ENCODE data around the gene STK11.
"Not testable (repeated sequence)": the region's sequence is repeated elsewhere in the genome, so short reads cannot be mapped to it uniquely, and the experiment has no call there.

The STK11 gene

DNA sequence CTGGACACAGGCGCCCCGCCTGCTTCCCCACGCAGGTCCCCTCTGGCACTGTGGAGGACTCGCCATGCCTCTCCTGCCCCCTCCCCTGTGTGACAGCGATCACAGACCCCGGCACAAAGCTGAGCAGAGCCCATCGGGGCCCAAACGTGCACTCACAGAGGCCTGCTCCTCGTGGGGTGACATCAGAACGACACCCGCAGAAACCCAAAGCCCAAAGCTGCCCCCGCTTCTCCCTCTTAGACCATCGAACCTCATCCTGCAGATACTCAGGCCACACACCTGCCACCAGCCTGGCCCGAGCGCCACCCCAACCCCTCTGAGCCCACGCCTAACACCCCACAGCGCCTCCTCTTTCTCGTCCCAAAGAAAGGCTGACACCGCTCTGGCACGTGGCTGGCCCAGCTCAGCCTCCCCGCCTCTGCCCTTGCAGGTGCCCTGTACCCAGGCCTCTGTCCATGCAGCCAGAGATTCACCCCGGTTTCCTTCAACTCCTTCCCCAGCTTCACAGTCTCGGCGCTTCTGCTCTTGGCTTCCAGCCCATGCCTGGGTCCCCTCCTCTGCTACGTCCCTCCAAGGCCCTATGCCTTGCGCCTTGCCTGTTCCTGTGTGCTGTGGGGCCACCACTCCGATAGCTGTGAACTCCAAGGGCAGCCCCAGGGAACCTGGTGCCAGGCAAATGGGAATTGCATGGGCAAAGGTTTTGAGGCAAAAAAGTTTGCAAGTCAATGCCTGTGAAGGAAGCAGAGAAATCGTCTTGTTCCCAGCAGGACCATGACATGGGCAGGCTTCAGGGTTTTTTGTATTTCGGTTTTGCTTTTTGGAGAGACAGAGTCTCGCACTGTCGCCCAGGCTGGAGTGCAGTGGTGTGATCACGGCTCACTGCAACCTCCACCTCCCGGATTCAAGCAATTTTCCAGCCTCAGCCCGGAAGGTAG lies 33.1 kb downstream of the STK11 start:
- DNase-seq: no peak

DNA sequence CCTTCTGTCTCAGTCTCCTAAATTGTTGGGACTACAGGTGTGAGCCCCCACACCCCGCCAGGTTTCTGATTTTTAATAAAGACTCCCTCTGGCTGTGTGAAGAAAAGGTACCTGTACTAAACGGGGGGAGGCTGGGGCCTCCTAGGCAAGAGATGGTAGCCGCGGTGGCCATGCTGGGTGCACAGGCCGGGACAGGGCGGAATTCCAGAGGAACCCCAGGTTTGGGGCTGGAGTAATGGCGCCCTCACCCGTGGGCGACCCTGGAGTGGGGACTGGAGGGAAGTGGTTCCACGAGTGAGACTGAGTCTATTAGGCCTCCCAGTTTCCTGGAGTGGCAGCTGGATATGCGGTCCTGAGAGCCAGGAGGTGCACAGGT lies 33.8 kb downstream of the STK11 start:
- no peak for DNase-seq

DNA sequence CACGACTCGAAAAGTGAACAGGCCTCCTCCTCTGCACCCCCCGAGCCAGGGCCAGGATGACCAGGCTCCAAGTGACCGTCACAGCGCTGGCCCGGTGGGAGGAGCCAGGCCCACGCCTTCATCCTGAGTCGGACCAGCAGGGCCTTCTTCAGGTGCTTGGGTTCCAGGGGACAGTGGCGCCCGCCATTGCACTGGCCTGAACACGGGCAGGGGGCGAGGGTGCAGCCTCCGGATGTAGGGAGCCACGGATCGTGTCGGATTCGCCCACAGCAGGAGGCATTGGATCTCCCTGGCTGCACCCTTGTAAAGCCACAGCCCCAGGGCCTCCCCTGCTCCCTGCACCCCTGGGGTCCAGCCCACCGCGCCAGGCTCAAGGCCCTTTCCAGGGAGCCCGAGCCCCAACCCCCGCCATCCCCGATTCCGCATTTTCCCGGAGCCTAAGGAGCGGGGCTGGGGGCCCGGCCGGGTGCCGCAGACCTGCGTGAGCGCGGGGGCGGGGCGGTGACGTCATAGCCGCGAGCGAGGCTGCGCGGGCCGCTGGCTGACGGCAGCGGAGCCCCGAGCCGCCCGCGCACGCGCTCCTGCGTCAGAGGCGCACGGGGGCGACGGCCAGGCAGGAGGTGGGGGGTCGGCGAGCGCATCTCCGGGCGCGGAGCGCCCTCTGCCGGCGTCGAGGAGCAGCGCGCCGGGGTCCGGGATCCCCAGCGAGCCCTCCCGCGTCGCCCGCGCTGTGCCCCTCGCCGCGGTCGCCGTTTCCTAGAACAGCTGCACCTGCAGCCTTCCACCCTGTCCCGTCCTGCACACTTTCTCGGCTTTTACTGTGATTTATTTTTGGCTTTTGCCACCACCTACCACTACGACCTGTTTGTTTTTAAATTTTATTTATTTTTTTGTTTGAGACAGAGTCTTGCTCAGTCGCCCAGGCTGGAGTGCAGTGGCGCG lies 34.5 kb downstream of the STK11 start:
- DNase-seq: peak; percentile 93

DNA sequence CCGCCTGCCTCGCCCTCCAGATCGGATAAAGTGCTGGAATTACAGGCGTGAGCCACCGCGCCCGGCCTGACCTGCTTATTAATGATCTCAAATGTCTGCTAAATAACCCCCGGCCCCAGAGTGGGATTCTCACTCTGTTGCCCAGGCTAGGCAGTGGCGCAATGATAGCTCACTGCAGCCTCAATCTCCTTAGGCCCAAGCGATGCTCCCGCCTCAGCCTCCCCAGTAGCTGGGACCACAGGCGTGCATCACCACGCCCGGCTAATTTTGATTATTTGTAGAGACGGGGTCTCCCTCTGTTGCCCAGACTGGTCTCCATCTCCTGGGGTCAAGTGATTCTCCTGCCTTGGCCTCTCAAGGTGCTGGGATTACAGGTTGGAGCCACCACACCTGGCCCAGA lies 35.3 kb downstream of the STK11 start:
- no peak for DNase-seq

DNA sequence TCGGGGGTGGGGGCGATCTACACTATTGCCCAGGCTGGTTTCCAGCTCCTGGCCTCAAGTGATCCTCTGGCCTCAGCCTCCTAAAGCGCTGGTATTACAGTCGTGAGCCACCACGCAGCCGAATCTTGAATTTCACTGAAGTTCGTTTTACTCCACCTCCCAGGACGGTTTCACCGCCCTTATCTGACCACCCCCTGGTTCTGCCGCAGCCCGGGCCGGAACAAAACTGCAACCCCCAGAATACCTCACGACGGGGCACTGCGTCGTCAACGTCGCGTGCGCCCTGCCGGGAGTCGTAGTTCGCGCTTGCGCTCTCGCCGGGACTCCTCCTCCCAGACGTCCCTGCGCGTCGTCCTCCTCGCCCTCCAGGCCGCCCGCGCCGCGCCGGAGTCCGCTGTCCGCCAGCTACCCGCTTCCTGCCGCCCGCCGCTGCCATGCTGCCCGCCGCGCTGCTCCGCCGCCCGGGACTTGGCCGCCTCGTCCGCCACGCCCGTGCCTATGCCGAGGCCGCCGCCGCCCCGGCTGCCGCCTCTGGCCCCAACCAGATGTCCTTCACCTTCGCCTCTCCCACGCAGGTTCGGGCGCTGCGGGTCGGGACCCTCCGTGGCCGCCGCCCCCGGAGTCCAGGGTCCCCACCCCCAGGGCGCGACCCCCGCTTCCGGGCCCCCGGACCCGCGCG lies 36.0 kb downstream of the STK11 start, which contains the start of gene ATP5F1D:
TSS of gene ATP5F1D (plus strand) at position 335 of the 679 bp plus-strand sequence. CDS start at position 435, 100 bp downstream.
- DNase-seq: peak; percentile 92

DNA sequence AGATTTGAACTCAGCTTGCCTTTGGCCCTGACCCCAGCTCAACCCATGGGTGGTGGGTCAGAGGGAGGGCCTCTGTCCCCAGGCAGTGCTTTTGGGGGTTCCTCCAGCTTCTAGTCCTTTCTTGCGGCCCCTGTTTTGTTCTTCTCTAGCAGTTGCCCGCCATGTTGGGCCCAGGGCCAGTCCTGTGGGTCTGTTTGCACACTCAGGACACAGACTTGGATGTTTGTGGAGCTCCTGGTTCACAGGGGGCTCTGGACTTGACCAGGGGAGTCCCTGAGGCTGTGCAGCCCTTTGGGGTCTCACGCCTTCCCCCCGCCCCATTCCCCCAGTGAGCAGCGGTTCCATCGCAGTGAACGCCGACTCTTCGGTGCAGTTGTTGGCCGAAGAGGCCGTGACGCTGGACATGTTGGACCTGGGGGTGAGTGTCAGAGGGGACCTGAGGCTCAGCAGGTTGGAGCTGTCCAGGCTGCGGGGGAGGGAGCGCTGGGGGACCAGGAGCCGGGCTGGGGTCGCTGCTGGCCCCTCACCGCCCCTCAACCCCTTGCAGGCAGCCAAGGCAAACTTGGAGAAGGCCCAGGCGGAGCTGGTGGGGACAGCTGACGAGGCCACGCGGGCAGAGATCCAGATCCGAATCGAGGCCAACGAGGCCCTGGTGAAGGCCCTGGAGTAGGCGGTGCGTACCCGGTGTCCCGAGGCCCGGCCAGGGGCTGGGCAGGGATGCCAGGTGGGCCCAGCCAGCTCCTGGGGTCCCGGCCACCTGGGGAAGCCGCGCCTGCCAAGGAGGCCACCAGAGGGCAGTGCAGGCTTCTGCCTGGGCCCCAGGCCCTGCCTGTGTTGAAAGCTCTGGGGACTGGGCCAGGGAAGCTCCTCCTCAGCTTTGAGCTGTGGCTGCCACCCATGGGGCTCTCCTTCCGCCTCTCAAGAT lies 38.5 kb downstream of the STK11 start:
- peak; percentile 87 for DNase-seq

DNA sequence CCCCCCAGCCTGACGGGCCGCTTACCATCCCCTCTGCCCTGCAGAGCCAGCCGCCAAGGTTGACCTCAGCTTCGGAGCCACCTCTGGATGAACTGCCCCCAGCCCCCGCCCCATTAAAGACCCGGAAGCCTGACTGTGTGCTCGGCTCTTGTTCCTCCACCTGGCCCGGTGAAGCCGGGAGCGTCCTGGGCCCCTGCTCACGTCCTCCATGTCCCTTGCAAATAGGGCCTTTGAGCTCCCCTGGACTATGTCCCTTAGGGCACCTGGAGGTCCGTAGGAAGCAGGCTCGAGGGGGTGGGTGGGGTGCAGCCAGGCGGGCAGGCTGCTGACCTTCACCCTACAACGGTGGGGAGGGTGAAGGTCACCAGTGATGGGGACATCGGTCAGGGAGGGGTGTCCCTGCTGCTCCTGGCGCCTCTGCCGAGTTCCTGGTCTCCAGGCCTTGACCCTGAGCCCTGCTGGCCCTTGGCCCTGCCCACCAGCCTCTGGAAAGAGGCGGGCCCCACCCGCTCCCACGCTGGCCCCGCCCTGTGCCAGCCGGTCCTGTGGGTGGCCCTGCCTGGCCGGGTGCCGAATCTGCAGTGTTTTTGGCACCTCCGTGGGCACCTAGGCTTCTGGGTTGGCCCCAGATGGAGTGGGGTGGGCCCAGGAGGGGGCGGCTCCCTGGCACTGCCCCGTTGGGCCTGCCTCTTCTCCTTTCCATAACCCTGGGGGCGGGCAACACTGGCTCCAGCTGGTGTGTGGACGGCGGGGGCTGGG lies 39.3 kb downstream of the STK11 start:
- no peak for DNase-seq

DNA sequence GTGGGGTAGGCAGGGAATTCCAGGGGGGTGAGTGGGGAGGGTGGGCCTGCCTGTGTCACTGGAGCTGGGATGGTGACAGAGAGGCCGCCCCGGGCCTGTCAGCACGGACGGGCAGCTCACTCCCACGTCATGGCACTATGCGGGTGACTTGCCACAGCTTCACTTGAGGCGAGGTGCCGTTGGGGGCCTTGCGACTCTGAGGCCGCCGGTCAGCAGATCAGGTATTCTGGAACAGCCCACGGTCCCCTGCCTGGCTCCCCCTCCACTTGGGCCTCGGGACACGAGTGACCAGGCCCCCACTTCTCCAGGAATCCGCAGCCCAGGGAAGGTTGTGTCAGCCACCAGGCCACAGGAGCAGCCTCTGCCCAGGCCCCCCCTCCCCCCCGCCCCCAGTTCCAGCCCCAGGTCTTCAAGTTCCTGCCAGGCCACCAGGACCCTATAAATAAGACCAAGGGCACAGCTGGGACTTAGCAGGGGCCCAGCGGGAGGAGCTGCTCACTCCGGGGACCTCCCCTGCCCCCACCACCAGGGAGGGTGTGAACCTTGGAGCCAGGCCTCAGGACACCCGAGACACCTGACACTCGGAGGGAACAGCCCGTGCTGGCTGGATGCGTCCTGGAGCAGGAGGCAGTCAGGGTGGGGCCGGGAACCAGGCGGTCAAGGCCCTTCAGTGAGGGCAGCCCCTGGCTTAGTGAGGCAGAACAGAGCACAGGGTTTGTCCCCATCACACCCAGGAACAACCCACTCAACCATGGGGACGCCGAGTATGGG lies 40.1 kb downstream of the STK11 start:
- no peak for DNase-seq

DNA sequence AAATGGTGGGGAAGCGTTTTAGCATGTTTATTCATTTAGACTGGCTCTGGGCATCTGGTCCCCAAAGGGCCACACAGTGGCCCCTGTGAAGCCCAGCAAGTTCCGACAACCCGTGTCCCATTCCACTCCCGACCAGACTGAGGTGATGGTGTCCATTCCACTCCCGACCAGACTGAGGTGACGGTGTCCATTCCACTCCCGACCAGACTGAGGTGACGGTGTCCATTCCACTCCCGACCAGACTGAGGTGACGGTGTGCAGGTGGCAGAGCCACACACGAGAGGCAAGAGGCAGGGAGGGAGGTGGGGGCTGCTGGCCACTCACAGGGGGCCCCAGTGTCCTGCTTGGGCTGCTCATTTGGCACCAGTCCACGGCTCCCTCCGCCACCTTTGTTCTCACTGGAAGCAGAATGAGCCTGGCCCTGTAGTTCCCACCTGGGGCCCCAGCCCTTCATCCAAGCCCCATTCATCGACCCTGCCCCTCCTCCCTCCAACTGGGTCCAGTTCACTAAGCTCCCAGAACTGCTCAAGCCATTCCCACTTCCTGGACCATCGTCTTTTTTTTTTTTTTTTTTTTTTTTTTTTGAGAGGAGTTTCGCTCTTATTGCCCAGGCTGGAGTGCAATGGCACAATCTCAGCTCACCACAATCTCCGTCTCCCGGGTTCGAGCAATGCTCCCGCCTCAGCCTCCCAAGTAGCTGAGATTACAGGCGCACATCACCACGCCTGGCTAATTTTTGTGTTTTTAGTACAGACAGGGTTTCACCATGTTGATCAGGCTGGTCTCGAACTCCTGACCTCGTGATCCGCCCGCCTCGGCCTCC lies 40.9 kb downstream of the STK11 start:
- not testable (repeated sequence) for DNase-seq

DNA sequence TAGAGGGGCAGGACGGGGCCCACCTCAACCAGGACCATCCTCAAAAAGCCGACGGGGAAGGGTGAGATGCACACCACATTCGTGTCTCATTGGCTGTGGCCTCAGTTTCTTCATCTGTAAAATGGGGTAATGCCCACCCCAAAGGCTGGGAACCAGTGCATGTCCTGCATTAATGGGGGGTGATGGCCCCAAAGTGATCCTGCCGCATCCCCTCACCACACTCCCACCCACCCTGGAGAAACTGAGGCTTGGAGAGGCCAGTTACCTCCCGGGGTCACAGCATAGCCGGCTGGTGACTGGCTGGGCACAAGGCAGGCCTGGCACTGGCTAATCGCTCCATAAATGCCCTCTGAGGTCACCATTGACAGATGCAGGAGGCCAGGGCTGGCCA lies 42.2 kb downstream of the STK11 start:
- DNase-seq: no peak

DNA sequence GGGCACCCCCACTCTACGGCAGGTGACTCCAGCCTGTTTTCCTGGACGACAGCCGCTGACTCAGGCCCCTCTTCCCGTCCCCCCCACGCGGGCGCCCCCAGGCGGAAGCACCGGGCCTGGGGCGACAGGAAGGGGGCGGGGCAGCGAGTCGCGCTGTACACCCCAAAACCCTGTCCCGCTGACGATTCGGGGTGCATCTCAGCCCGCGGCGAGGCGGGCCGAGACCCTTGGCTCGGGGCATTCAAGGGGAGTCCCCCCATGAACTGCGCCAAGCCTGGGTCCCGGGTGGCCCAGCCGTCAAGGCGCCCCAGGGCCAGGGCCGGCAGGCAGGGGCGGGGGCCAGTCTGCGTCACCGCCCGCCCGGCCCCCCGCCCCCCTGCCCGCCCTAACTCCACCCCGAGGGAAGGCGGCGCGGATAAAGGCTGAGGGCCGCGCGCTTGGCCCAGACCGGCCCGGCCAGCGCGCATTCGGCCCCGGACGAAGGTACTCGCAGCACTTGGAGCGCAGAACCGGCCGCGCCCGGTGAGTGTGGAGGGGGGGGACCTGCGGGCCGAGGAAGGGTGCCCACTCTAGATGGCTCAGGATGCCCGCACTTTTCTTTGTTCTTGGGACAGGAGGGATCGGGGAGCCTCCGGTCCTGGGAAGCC lies 42.7 kb downstream of the STK11 start, which contains the start of gene MIDN:
TSS of gene MIDN (plus strand) at position 445 of the 647 bp plus-strand sequence. CDS start 1,714 bp downstream, outside the sequence.
- DNase-seq: peak; percentile 78

DNA sequence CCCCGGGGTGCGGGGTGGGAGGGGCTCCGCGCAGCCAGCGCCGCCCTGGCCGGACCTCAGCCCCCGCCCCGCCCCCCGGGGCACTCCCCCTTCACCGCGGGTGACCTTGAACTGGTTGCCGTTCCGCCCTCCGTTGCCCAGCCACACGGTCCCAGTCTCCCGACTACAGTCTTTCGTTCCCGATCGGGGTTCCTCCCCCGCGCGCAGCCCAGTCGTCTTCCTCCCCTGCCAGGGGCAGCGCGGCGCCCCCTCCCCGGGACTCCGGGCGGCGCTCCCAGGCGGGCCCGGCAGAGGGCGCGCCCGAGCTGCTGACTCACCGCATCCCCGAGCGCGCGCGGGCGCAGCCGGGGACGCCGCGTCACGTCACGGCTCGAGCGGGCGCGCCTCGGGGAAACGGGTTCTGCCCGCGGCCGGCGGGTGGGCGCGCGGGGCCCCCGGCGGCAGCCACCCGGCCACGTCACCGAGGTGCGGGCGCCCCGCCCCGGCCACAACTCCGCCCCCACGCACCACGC lies 43.3 kb downstream of the STK11 start:
- DNase-seq: peak; percentile 85

DNA sequence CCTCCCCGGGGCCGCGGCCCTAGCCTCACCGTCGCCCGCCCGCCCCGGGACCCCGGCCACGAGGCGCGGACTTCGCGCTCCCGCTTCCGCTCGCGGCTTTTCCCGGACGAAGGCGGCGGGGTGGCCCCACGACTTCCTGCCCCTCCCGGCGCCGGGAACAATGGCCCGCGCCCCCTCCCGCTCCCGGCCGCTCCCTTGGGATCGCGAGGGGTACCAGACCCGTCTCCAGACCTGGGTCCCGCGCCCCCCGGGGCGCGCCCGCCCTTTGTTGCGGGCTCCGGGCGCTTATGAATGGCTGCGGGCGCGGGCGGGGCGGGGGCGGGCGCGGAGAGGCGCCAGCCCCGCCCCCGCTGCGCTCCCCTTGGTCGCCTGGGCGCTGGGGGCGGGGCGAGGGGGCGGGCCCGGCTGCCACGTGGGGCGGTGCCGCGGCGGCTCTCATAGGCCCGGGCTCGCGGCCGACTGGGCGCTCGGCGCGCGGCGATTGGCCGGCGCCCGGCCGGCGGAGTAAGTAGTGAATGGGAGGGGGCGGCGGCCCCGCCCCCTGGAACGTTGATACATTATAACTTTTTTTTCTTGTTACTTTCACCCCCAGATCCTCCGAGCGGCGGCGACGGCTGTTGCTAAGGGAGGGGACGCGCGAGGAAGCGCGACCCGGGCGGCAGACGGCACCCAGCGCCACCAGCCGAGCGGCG lies 43.9 kb downstream of the STK11 start:
- peak; percentile 96 for DNase-seq

DNA sequence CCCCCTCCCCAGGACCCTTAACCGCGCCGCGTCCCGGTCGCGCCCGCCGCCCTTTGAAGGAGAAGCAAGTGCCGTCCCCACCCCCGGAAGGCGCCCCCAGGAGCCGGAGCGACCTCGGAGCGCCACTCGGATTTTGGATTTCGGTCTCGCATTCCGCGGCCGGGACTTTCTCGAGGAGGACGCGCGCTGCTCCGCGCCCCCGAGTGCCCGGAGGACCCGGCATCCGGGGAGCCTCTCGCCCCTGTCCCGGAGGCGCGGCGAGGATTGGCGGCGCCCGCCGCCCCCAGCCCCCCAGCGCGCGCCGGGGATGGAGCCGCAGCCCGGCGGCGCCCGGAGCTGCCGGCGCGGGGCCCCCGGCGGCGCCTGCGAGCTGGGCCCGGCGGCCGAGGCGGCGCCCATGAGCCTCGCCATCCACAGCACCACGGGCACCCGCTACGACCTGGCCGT lies 44.4 kb downstream of the STK11 start:
- no peak for DNase-seq

DNA sequence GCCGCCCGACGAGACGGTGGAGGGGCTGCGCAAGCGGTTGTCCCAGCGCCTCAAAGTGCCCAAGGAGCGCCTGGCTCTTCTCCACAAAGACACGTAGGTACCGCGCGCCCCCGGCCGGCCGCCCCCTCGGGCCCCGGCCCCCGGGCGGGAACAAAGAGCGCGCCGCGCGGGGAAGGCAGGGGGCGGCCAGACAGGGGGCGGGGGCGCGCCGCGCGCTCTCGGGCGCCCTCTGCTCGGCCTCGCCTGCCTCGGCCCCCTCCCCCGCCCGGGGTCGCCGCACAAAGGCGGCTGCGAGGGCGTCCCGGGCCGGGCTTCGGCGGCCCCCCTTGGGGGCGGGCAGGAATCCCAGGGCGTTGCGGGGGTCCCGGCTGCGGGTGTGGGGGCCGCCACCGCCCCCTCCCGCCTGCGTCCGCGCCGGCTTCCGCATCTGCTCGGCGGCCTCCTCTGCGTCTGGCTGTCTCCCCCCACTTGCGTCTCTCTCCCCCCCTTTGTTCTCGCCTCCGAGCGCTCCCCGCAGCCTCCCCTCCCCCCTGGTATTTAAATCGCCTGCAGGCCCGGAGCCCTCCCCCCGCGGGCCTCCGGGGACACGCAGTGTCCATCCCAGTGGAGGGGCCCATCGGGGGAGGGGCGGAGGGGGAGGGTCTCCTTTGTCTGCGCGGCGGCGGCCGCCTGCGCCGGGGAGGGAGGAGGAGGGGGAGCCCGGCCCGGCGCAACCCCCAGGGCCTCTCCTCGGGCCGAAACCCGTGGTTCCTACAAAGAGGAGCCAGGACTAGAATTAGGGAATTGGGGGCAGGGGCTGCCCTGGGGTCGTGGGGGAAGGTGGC lies 45.1 kb downstream of the STK11 start:
- peak; percentile 66 for DNase-seq

DNA sequence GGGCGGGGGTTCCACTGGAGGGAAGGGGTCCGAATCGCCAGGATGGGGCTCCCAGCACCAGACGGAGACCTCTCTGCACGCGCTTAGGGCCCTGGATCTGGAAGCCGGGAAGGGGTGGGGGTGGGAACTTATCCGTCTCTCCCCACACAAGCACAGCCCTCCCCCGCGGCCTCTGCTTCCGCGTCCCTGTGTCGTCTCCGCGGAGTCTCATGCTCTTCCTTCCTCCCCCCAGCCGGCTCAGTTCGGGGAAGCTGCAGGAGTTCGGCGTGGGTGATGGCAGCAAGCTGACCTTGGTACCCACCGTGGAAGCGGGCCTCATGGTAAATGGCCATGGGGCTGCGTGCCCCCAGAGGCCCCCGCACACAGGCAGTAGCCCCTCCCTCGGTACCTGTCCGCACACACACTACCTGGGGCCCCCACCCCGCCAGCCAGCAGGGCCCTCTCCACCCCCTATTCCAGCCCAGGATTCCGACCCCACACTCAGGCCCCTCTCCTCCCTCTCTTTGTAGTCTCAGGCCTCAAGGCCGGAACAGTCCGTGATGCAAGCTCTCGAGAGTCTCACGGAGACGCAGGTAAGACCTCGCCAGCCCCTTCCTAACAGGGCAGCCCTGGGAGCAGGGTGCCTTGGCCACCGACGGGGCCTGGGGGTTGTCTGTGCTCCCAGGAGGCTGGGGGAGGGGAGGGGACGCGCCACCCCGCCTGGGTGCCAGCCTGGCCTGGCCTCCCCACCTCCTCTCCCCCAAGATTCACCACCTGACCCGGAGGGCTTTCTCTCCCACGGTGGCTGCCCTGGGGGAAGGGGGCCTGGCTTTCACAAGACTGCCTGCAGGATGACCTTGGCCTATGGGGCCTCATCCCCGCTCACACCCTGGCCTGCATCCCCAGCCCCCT lies 46.0 kb downstream of the STK11 start:
- DNase-seq: peak; percentile 58
